ENCODE results near the gene PTTG1.

GRCh38 chr5:160427607-160428006 is 6.0 kb downstream of the PTTG1 start:
- TF ChIP-seq CTCF (conservative IDR thresholded peaks at IDR 0.05; ENCODE audit: low read depth, low read length) (no peak), EZH2 (IDR thresholded peaks at IDR 0.05; ENCODE audit: low read length, unreplicated experiment) (no peak), EZH2phosphoT487 (IDR thresholded peaks at IDR 0.05; ENCODE audit: borderline replicate concordance, low read length) (no peak)

All from PC-3 (cell line).